Glomerular endothelial cell (primary cell): ENCODE results near the gene GPR157. TPM values are rescaled to one million over a fixed set of nuclear protein-coding genes. Genes with fewer than 3 reads are reported as not detected.

Experiments used
- DNase-seq: peaks from one replicate; pipeline ENCODE4 v3.0.0-alpha.2; 2011; ENCODE audit warnings: low read depth, low spot score; ENCODE audit errors: extremely low read depth
- total RNA-seq: library from RNA; depleted of rRNA; stranded (reverse); fragments of >200 nt; gene quantifications from 2 replicates; pipeline ENCODE4 v1.2.3, GENCODE V29; 2015

Gene GPR157
- total RNA-seq, 1 donor from 2014 or later: 3.4 TPM

DNA sequence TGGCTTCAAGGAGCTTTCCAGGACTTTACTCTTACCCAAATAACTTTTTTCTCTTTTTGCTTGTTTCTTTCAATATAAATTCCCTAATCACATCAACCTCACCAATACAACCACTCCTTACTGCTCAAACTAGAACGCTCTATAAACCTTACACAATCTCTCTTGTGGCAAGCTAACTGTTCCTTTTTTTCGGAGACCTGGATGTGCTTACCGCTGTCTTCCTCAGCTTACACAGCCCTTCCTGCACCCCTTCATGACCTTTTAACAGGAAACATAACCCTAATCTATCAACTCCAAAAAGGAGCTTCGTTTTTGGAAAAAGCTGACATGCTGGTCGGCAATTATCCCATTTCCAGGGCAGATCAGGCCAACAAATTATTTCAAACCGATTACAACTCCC is 35.3 kb downstream of the GPR157 start:
- DNase-seq: no peak

DNA sequence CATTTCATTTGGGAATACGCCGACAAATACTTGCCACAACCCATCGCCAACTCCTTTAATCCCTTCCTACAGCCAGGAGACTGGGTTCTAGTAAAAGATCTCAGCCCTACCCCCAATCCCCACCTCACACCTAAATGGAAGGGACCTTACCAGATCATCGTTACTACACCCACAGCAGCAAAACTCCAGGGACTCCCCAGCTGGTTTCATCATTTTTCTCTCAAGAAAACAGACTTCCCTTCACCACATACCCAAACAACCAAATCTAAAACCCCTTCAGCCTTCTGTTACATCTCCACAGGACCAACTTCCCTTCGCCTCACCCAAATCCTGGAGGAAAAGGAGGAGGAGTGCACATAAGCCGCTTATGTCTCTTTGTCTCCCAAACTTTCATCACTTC is 35.8 kb downstream of the GPR157 start:
- no peak for DNase-seq

GRCh38 chr1:9088807-9089206 is 40.1 kb downstream of the GPR157 start:
- DNase-seq: no peak

GRCh38 chr1:9087411-9088125 is 41.3 kb downstream of the GPR157 start:
- no peak for DNase-seq

DNA sequence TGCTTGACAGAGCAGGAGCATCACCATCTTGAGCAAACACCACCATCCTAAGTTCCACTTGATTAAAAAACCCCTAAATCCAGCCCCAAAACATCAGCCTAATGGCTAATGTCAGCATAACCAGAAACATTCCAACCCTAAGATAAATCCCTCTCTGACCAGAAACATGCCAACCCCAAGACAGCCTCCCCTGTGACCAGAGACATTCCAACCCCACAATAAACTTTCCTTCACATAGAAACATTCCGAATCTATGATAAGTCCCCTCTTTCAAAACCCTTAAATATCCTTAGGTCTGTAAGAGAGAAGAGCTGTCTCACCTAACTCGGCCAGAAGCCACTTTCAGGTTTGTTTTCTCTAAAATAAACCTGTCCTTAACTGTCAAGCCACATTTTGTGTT is 42.1 kb downstream of the GPR157 start:
- no peak for DNase-seq

GRCh38 chr1:9086045-9086444 is 42.9 kb downstream of the GPR157 start:
- DNase-seq: no peak

- no peak for DNase-seq
These were observed 43.5 kb downstream of the GPR157 start for GRCh38 chr1:9085306-9085940.

DNA sequence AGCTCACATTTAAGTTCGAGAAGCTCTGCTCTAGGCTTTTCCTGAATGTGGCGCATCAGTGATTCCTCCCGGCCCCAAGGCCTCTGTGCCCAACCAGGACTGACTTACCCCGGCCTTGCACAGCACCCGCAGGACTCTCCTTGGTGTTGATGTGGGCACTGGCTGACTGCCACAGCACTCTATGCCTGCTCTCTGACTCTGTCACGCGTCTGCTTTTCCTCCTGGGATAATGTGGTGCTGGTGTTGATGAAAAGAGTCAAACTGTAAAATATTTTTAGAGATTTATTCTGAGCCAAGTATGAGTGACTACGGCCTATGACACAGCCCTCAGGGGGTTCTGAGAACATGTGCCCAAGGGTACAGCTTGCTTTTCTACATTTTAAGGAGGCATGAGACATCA is 44.0 kb downstream of the GPR157 start:
- DNase-seq: no peak

DNA sequence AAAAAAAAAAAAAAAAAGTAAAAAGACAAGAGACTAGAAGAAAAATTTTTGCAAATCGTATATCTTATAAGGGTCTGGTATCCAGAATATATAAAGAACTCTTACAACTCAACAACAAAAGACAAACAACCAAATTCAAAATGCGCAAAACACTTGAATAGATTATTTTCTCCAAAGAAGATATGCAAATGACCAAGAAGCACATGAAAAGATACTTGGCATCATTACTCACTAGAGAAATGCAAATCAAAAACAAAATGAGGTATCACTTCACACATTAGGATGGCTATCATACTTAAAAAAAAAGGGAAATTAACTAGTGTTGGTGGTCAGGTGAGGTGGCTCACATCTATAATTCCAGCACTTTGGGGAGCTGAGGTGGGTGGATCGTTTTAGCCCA is 47.4 kb downstream of the GPR157 start:
- DNase-seq: no peak

DNA sequence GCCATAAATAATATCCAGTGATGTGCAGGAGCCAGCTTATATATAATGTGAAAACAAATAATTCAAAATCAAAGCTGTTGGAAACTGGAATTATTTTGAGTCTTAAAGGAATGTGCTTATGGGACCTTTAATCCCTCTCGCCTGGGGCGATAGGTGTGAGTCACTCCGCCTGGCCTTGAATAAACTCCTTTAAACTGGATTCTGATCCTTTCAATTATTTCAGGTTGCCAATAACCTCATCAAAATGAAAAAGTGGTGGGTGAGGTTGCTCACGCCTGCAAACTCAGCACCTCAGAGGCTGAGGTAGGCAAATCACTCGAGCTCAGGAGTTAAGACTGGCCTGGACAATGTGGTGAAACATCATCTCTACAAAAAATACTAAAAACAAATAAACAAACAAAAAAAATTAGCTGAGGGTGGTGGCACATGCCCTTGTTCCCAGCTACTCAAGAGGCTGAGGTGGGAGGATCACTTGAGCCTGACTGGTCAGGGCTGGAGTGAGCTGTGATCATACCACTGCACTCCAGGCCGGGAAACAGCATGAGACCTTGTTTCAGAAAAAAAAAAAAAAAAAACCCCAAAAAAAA is 48.1 kb downstream of the GPR157 start:
- DNase-seq: no peak

- DNase-seq: no peak
These were observed 48.8 kb downstream of the GPR157 start for GRCh38 chr1:9079988-9080704.

DNA sequence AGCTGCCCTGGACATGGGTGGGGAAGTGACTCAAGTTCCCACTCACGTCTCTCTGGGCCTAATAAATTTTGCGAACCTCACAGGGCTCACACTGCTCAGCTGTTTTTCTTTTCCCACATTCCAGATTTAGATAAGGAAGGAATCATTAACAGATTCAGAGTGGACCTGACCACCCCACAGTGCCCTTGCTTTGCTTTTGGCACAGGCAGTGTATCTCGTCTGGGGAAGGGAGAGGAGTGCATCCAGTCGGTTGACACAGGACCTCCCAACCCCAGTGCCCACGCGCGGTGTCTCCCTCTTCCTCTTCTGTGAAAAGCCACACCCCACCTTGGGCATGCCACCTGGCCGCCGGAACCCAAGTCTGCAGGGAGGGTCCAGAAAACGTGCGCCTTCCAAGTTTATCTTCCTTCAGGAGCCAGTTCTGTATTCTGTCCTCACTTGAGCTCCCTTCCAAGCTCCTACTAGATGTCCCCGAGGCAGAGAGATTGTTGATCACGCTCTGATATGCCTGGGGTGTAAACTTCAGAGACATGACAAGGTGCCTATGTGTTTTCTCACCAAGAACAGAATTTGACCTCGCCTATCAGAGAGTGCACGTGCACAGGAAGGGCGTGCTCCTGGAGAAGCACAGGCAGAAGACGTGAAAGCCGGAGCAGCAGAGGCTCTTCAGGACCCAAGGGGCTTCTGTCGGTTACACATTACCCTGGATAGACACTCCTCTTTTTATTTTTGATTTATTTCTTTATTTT is 50.0 kb downstream of the GPR157 start:
- DNase-seq: no peak

GRCh38 chr1:9078015-9078751 is 50.7 kb downstream of the GPR157 start:
- DNase-seq: no peak

DNA sequence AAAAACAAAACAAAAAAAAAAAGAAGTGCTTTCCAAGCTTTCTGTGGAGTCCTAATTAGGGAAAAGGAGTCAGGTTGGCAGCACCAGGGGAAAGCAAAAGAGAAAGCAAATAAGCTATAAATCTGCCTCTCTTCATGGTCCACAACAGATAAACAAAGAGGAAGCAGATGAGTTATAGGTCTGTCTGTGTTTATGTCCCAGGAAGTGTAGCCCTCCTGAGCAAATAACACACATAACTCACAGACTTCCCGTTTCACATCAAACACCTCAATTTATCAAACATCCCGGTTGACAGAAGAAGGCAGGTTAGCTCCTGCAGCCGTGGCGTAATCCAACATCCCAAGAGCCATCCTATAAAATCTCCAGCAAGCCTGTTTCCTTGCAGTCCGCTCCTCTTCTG is 53.9 kb downstream of the GPR157 start:
- no peak for DNase-seq

- no peak for DNase-seq
These were observed 55.8 kb downstream of the GPR157 start for GRCh38 chr1:9073143-9073542.

DNA sequence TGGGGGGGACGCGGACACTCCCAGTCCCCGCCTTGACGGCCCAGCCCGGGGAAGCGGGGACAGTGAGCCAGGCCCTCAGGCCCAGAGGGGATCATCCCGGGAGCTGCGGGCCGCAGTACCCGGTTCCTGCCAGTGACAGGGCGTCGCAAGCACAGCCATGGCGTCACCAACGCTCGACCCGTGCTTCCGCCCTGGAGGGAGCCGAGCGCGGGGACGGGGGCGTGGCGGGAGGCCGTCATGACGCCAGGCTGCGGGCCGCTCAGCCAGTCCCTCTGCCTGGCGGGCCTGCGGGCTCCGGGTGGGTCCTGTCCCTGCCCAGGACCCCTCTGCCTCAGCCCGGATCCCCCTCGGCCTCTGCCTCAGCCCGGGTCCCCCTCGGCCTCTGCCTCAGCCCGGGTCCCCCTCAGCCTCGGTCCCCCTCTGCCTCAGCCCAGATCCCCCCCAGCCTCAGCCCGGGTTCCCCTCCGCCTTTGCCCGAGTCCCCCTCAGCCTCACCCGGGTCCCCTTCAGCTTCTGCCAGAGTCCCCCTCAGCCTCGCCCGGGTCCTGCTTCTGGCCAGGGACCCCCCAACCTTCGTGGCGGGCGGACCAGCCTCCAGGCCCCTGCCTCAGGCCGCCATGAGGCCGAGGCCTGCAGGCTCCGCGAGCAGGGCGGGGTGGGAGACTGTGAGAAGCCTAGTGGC is 57.2 kb downstream of the GPR157 start:
- no peak for DNase-seq

DNA sequence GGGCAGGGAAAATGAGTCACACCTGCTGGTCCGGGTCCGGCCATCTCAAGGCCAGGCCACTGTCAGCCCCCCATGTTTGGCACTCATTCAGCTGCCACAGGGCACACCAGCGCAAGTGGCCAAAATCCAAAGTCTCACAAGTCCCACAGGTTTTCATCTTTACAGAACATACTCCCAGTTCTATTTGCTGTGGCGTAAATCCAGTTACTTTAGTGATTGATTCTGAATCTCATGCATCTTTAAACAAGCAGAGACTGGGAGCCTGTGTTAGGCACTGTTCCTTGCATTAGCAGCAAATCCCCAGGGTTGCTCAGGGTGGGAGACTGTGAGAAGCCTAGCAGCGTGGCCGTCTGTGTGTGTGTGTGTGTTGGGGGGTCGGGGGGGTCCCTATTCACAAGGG is 58.4 kb downstream of the GPR157 start:
- DNase-seq: no peak

- no peak for DNase-seq
These were observed 59.4 kb downstream of the GPR157 start, which contains the start of gene SLC2A5 for GRCh38 chr1:9069326-9070100. Gene SLC2A5 (minus strand): TSS chr1:9069635. CDS start chr1:9069536, 99 bp downstream.

- no peak for DNase-seq
These were observed 59.9 kb downstream of the GPR157 start for GRCh38 chr1:9068981-9069325.
